Measurements from ENCODE around the gene MRGPRD.
"Not testable (repeated sequence)": the region's sequence is repeated elsewhere in the genome, so short reads cannot be mapped to it uniquely, and the experiment has no call there.

The MRGPRD gene

GRCh38 chr11:69001243-69002081, 20.7 kb upstream of the MRGPRD start:
- no peaks in the 10 kb centered on the region for H3K79me2 ChIP-seq (ENCODE audit: low read length)
- H3F3A ChIP-seq (ENCODE audit: insufficient read depth, low read length), result no peaks in the 10 kb centered on the region
- H3K36me3 ChIP-seq (replicated peaks; ENCODE audit: insufficient read depth, low read length), result no peaks in the 10 kb centered on the region
- 0 out of 2 replicates have a peak, but pooled peaks cover 3% of the 10 kb centered on the region for H4K20me1 ChIP-seq (ENCODE audit: insufficient read depth, low read length)
- H3K9ac ChIP-seq (ENCODE audit: low read length), result no peak overlapping the region
- no peak for TF ChIP-seq EZH2 (optimal IDR thresholded peaks at IDR 0.05; ENCODE audit: low read depth, low read length)
- no peak for TF ChIP-seq EZH2phosphoT487 (IDR thresholded peaks at IDR 0.05; ENCODE audit: low read length)
- TF ChIP-seq, protein P1, sequence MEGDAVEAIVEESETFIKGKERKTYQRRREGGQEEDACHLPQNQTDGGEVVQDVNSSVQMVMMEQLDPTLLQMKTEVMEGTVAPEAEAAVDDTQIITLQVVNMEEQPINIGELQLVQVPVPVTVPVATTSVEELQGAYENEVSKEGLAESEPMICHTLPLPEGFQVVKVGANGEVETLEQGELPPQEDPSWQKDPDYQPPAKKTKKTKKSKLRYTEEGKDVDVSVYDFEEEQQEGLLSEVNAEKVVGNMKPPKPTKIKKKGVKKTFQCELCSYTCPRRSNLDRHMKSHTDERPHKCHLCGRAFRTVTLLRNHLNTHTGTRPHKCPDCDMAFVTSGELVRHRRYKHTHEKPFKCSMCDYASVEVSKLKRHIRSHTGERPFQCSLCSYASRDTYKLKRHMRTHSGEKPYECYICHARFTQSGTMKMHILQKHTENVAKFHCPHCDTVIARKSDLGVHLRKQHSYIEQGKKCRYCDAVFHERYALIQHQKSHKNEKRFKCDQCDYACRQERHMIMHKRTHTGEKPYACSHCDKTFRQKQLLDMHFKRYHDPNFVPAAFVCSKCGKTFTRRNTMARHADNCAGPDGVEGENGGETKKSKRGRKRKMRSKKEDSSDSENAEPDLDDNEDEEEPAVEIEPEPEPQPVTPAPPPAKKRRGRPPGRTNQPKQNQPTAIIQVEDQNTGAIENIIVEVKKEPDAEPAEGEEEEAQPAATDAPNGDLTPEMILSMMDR (IDR thresholded peaks at IDR 0.05; ENCODE audit: low read length), result no peak
- H3K9me2 ChIP-seq (replicated peaks; ENCODE audit: insufficient read depth, low read length), result no peaks in the 10 kb centered on the region
- no peak for DNase-seq
- no peak overlapping the region for H3K4me3 ChIP-seq (ENCODE audit: low read length)
- H3K27me3 ChIP-seq (replicated peaks; ENCODE audit: insufficient read depth, low read length), result peaks cover 97% of the 10 kb centered on the region
- no peak overlapping the region for H2AFZ ChIP-seq (ENCODE audit: low read length)
- H3K4me1 ChIP-seq (ENCODE audit: low read length), result no peaks in the 10 kb centered on the region
- H3K4me2 ChIP-seq (ENCODE audit: low read depth, low read length), result no peak overlapping the region
- no peak overlapping the region for H3K27ac ChIP-seq (ENCODE audit: low read length)
- H3K9me3 ChIP-seq (replicated peaks; ENCODE audit: insufficient read depth, low read length), result no peaks in the 10 kb centered on the region

- TF ChIP-seq EZH2phosphoT487 (IDR thresholded peaks at IDR 0.05; ENCODE audit: low read length), result no peak
- TF ChIP-seq, protein P1 (IDR thresholded peaks at IDR 0.05; ENCODE audit: low read length), result peak; percentile 17; the same call in 1 of the 2 replicates
- Histone ChIP-seq H3K9ac (ENCODE audit: low read length) (no peak overlapping the region), H3K27ac (ENCODE audit: low read length) (no peak overlapping the region), H2AFZ (ENCODE audit: low read length) (no peak overlapping the region), H3K9me3 (replicated peaks; ENCODE audit: insufficient read depth, low read length) (no peaks in the 10 kb centered on the region), H3K4me1 (ENCODE audit: low read length) (no peaks in the 10 kb centered on the region), H3K9me2 (replicated peaks; ENCODE audit: insufficient read depth, low read length) (no peaks in the 10 kb centered on the region), H4K20me1 (ENCODE audit: insufficient read depth, low read length) (0 out of 2 replicates have a peak, but pooled peaks cover 3% of the 10 kb centered on the region), H3K4me2 (ENCODE audit: low read depth, low read length) (no peak overlapping the region), H3K36me3 (replicated peaks; ENCODE audit: insufficient read depth, low read length) (no peaks in the 10 kb centered on the region), H3K27me3 (replicated peaks; ENCODE audit: insufficient read depth, low read length) (peaks cover 97% of the 10 kb centered on the region), H3K79me2 (ENCODE audit: low read length) (no peaks in the 10 kb centered on the region), H3F3A (ENCODE audit: insufficient read depth, low read length) (no peaks in the 10 kb centered on the region), H3K4me3 (ENCODE audit: low read length) (no peak overlapping the region)
- no peak for DNase-seq
Measured at GRCh38 chr11:69000831-69001242, 20.1 kb upstream of the MRGPRD start.

GRCh38 chr11:69000391-69000790, 19.6 kb upstream of the MRGPRD start:
- Histone ChIP-seq H3K36me3 (replicated peaks; ENCODE audit: insufficient read depth, low read length) (no peaks in the 10 kb centered on the region), H3K9me2 (replicated peaks; ENCODE audit: insufficient read depth, low read length) (no peaks in the 10 kb centered on the region), H4K20me1 (ENCODE audit: insufficient read depth, low read length) (0 out of 2 replicates have a peak, but pooled peaks cover 3% of the 10 kb centered on the region), H3K9me3 (replicated peaks; ENCODE audit: insufficient read depth, low read length) (no peaks in the 10 kb centered on the region), H3K4me2 (ENCODE audit: low read depth, low read length) (no peak overlapping the region), H3K4me1 (ENCODE audit: low read length) (no peaks in the 10 kb centered on the region), H3K79me2 (ENCODE audit: low read length) (no peaks in the 10 kb centered on the region), H3K9ac (ENCODE audit: low read length) (no peak overlapping the region), H3K4me3 (ENCODE audit: low read length) (no peak overlapping the region), H3K27me3 (replicated peaks; ENCODE audit: insufficient read depth, low read length) (peaks cover 95% of the 10 kb centered on the region), H3K27ac (ENCODE audit: low read length) (no peak overlapping the region), H2AFZ (ENCODE audit: low read length) (no peak overlapping the region), H3F3A (ENCODE audit: insufficient read depth, low read length) (no peaks in the 10 kb centered on the region)
- TF ChIP-seq, protein P1 (IDR thresholded peaks at IDR 0.05; ENCODE audit: low read length), result no peak
- TF ChIP-seq EZH2 (optimal IDR thresholded peaks at IDR 0.05; ENCODE audit: low read depth, low read length) (no peak), EZH2phosphoT487 (IDR thresholded peaks at IDR 0.05; ENCODE audit: low read length) (no peak)
- DNase-seq, result no peak

- H3K9me3 ChIP-seq (replicated peaks; ENCODE audit: insufficient read depth, low read length); H3K9me2 ChIP-seq (replicated peaks; ENCODE audit: insufficient read depth, low read length); H4K20me1 ChIP-seq (ENCODE audit: insufficient read depth, low read length); H3K4me2 ChIP-seq (ENCODE audit: low read depth, low read length); H3K4me3 ChIP-seq (ENCODE audit: low read length); DNase-seq; H2AFZ ChIP-seq (ENCODE audit: low read length); H3K4me1 ChIP-seq (ENCODE audit: low read length); H3K79me2 ChIP-seq (ENCODE audit: low read length); H3K36me3 ChIP-seq (replicated peaks; ENCODE audit: insufficient read depth, low read length); H3K27ac ChIP-seq (ENCODE audit: low read length); H3K9ac ChIP-seq (ENCODE audit: low read length); H3F3A ChIP-seq (ENCODE audit: insufficient read depth, low read length): not testable (repeated sequence)
- H3K27me3 ChIP-seq (replicated peaks; ENCODE audit: insufficient read depth, low read length), result peaks cover 91% of the 10 kb centered on the region
Measured at GRCh38 chr11:68999748-69000355, 19.1 kb upstream of the MRGPRD start.
